Stimulated activated CD4-positive, alpha-beta T cell treated with anti-CD3 and anti-CD28 coated beads, Interleukin-4, amount 100 ng/mL, for 1 hour (primary cell): ENCODE results near the gene ERG28.
"Not testable (repeated sequence)": the region's sequence is repeated elsewhere in the genome, so short reads cannot be mapped to it uniquely, and the experiment has no call there.

Source experiments
- DNase-seq: peaks from one replicate; pipeline ENCODE4 v3.0.0-alpha.2; 2020

Gene ERG28, protein sequence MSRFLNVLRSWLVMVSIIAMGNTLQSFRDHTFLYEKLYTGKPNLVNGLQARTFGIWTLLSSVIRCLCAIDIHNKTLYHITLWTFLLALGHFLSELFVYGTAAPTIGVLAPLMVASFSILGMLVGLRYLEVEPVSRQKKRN

DNA sequence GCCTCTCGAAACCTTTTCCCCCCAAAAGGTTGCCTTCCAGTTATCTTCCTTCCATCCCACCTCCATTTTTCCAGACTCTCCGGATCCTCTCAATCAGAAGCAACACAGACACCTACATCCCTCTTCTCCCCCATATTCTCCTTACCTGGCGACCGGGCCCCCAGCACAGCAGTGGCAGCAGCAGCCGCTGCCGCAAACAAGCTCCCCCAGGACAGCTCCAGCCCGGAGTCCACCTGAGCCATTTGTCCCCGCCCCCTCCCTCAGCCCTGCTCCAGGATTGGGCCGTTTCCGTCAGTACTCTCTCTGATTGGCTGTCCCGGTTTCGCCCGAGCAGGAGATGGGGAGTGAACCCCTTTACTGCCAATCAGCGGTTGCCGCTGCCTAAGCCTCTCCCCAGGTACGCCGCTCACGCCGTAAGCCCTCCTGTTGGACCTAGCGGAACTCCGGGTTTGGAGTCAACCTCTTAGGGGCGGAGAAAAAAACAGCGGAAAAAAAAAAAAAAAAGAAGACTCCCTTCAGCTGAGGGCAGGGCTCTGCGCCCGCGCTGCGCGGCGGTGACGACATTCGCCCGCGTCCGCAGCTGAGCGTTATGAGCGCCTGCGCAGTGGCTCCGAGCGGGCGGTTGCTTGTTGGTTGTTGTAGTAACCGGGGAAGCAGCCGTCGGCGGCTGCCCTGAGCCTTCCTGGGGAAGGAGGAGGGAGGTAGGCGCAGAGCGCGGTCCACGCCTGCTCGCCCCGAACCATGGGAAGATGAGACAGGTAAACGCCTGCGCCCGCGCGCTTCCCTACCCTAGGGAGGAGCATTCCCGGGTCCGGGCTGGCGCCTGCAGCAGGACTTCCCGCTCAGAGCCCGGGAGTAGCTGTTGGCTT is at the start of gene ERG28, which contains the start of gene TTLL5:
Gene ERG28 (minus strand): TSS at position 247 of the 869 bp plus-strand sequence. CDS start 3,374 bp downstream, outside the sequence.
Gene TTLL5 (plus strand): TSS at position 617 of the 869 bp plus-strand sequence. CDS start 1,904 bp downstream, outside the sequence.
- DNase-seq: peak; percentile 95

DNA sequence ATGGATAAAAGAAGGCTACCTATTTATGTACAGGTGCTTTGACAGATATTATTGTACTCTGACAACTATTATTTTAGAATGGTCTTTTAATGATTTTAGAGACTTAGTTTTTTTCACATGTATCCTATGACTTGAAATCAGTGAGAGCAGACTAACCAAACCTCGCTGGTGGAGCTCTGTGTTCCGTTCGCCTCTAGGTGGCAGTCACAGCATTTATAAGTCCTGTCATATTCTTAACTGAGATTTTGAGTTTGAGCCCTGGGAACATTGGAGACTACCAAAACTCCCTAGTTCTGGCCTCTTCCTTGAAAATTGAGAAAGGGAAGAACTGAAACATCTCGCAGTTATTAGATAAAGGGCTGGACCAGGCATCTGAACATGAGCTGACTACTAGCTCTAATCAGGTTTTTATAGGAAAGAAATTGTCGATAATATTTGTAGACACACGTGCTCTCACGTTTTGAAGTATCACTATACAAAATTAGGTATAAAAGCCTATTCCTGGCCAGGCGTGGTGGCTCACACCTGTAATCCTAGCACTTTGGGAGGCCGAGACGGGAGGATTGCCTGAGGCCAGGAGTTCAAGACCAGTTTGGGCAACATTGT is 48.6 kb upstream of the ERG28 start:
- DNase-seq: peak; percentile 57

DNA sequence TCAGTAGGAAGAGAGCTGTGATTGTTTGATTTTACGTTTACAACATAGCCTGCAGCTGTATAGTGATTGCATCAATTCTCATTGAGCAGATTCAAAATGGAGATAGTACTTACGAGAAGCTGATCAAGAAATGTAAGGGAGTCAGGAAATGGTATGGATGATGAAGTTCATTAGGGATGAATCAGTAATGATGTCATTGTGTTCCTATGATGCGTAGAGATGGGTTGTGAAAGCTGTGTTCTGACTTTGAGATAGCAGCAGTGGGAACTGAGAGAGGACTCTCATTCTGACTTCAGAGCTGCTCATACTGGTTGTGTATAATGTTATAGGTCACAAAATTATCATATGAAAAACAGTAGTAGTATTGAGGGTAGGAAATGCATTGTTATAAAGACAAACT is 44.3 kb upstream of the ERG28 start:
- DNase-seq: no peak

DNA sequence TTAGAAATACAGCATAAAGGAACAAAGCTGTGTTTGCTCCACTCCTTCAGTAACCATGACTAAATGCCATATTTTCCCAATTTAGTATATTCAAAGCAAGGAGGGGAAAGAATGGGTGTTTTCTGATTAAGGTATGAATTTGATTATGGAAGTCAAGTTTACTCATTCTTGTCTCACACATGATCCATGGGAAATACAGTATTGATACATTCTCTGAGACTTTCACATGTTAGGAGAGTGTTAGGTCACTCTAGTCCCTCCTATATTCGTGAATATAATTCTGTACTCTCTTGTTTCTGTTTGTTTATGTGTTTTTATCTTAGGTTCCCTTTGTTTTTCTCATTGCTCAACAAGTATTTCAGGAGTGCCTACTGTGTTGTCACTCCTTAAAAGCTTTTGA is 42.8 kb upstream of the ERG28 start:
- DNase-seq: no peak

DNA sequence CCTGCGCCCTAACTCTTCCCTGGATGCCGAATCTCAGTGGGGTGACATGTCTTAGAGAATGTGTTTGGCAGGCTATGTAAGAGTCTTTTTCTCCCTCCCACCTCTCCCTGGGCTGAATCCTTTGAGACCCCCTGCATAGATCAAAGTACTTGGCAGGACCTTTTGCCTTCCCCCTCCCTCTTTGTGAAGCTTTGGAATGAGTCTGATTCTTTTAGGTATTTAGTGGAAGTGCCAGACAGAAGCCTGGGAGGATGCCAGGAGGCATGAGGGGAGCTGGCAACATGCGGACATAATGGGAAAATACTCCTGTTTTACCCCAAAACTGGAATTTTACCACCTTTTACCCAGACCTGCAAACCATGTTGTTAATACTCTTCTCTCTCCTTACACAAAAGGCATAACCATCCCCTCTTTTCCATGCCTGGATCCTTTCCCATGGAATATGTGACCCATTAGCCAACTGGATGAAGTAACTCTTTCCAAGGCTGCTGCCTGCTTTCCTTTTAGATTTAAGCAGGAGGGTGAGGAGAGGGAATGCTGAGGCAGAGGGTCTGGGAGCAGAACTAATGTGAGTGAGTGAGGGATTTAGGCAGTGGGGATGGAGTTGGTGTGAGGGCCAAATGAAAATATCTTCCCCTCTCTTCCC is 42.1 kb upstream of the ERG28 start:
- DNase-seq: no peak

DNA sequence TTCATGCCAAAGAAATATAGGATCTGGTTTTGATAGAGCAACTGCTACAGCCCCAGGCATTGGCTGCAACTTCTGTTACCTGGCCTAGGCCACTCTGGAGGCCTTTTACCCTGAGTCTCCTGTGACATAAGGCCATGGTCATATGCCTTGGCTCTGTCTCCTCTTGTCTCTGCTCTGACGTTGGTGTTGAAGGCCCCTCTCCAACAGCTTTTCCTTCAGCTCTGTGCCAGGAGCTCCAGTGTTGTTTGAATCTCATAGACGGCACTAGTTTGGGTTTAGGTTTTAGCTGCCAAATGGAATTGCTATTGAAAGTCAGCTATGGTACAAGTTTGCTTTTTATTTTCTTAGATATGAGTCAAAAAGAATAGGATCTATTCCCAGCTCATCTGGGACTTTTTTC is 41.4 kb upstream of the ERG28 start:
- no peak for DNase-seq

DNA sequence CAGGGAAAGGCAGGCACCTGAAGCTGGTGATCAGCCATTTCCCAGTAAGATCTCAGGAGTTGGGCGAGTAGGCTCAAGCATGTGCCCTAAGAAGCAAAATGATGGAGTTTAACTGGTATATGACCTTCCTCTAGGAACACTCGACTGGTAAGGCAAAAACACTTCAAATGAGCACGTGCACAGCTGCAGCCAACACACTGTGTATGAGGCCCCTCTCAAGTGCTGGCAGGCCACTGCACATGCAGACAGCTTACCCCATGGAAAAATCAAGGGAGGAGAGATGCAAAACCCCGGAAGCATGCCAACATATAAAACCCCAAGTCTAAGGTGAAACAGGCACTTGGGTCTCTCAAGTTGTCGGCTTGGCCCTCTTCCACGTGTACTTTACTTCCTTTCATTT is 39.6 kb upstream of the ERG28 start:
- DNase-seq: no peak

DNA sequence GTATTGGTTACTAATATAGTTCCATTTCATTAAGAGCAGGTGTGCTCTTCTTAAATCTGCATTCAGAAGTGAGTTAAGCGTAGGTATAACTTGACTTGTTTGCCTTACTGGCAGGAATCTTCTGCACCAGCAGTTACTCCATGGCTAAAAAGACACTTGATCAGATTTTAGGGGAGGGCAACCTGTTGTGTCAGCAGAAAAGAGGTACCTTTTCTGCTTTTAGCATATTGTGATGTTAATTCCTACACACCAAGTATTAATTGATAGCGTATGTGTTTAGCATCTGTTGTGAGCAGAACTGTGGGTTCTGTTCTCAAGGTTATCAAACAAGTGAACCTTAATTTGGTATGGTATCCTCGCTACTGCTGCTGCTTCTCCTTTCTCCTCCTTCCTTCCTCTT is 38.7 kb upstream of the ERG28 start:
- DNase-seq: no peak

DNA sequence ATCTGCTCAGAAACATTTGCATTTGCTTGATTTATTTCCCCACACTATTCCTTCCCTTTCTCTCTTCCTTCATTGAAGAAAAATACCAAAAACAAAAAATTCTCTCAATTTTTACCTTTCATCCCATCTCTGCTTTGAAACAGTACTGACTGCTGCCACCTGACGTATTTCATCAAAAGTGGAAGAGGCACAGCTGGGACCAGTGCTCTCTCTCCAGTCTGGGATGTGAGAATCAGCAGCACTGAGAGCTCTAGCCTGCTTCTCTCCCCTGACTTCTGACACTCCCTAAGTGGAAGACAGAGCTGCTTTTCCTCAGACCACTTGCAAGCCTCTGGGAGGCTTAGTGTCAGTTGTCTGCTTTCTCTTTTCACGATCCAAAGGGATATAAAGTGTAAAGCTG is 37.2 kb upstream of the ERG28 start:
- no peak for DNase-seq

DNA sequence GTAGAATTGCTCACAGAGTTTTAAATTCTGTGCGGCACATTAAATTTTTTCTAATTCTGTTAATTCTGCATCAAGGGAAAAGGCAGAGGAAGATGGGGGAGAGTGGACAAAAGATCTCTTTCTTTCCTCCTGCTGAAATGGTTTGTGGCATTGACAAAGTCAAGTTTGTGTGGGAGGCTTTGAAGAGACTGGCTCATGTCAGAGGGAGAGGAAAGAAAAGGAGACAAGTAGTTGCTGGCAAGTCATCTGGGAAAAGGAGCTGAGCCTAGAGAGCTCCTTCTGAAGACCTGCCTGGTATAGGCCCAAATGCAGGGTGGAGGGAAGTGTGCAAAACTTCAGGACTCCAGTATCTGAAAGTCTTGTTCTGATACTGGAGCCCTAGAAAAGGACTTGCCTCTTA is 36.7 kb upstream of the ERG28 start:
- no peak for DNase-seq

DNA sequence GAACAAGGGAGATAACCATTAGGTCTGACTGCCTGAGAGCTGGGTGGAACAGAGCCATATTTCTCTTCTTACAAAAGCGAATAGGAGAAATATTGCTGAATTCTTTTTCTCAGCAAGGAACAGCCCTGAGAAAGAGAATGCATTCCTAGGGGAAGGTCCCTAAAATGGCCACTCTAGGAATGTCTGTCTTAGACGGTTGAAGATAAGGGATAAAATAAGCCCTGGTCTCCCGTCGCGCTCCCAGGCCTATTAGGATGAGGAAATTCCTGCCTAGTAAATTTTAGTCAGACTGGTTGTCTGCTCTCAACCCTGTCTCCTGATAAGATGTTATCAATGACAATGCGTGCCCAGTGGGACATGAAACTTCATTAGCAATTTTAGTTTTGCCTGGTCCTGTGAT is 34.3 kb upstream of the ERG28 start:
- DNase-seq: not testable (repeated sequence)

DNA sequence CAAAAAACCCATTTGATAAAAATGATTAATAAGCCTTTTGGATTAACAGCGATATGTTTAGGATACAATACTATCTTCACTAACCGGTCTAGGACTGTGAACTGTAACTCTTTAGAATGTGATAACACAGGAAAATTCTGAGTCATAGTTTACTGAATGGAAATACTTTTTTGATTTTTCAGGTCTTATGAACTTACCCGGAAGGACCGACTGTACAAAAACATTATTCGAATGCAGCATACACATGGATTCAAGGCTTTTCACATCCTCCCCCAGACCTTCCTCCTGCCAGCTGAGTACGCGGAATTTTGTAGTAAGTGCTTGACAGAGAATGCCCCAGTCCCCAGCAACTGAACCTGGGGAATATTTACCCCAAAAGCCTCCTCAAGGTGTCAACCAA is 29.3 kb upstream of the ERG28 start:
- DNase-seq: no peak

DNA sequence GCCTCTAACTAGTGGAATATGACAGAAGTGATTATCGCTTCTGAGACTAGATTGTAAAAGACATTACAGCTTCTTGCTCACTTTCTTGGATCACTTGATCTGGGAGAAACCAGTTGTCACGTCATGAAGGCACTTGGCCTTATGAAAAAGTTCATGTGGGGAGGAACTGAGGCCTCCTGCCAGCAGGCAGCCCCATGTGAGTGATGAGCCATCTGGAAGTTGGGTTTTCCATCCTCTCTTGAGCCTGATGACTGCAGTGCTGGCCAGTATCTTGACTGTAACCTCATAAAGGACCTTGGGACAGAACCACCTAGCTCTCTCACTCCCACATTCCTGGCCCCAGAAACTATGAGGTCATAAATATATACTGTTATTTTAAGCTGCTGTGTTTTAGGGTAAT is 28.3 kb upstream of the ERG28 start:
- DNase-seq: no peak

DNA sequence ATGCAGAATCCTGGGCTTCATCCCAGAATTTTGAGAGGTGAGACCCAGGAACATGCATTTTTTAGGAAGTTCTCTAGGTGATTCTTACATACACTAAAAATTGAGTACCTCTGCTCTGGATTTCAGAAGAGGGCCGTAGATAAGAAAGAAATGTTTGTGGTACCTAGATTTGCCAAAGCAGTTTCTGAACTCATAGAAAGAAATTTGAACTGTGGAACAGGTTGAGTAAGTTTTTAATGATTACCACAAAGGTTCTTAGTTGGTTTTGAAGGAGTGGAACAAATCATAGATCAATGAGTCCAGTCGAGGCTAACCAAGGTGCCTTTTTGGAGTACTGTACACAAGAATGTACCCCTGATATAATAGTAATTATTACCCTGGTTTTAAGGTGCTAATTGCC is 25.2 kb upstream of the ERG28 start:
- no peak for DNase-seq

DNA sequence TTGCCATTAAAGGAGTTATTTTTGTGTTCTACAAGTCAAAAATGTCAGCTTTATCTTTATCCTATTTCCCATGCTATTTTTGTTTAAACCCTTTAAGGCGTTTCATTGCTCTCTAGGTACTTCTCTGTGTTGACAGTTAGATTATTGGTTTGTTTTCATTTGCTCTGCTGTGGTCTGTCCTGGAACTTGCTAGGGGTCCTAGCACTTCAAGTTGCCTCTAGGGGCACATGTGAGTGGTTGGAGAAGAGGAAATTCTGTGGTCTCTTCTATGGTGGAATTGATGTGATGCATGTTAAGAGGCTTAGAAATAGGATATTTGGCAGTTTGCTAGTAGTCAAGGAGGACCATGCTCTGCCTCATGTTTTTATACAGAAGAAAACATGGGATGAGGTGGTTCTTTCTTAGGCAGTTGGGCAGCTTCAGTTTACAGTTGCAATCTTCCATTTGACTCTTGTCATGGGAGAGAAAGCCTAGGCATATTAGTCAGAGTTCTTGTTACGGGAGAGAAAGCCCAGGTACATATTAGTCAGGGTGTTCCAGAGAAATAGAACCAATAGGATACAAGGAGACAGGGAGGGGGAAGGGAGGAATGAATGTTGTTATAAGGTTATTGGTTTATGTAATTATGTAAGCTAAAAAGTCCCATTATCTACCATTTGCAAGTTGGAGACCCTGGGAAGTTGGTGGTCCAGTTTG is 14.7 kb upstream of the ERG28 start:
- no peak for DNase-seq

DNA sequence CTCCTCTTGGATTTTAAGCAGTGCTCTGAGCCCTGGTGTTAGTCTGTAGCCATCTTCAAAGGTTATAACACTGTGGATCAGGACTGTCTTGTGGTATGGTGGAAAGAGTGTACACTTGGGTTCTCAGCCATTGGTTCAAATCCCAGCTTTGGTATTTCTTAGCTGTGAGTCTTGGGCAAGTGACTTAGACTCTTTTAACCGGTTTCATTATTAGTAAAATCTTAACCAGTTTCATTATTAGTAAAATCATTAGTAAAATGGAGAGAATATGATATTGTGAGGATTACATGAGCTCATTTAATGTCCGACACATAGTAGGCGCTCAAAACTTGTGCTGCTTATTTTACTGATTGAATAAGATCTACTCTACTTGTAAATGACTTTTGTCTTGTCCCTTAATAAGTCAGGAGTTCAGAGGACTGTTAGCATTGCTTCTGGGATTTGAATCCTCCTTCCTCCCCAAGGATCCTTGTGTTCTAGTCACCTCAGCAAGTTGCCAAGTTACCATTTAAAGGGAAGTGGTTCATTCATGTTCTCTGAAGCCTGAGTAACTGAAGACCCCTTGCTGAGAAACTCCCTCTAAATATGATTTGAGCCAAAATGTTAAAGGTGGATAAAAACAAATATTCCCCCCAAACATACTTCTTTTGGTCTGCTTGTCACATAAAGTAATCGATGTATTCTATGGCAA is 12.8 kb upstream of the ERG28 start:
- DNase-seq: no peak

DNA sequence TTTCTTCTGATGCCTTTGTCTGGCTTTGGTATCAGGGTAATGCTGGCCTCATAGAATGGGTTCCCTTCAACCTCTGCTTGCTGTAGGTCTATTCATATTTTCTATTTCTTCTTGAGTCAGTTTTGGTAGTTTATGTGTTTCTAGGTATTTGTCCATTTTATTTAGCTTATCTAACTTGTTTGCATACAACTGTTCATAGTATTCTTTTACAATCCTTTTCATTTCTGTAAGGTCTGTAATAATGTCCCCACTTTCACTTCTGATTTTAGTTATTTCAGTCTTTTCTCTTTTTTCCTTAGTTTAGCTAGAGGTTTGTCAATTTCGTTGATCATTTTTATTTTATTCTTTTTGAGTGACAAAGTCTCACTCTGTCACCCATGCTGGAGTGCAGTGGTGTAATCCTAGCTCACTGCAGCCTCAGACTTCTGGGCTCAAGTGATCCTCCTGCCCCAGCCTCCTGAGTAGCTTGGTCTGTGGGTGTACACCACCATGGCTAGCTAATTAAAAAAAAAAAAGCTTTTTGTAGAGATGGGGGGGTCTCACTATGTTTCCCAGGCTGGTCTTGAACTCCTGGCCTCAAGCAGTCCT is 12.0 kb upstream of the ERG28 start:
- no peak for DNase-seq

DNA sequence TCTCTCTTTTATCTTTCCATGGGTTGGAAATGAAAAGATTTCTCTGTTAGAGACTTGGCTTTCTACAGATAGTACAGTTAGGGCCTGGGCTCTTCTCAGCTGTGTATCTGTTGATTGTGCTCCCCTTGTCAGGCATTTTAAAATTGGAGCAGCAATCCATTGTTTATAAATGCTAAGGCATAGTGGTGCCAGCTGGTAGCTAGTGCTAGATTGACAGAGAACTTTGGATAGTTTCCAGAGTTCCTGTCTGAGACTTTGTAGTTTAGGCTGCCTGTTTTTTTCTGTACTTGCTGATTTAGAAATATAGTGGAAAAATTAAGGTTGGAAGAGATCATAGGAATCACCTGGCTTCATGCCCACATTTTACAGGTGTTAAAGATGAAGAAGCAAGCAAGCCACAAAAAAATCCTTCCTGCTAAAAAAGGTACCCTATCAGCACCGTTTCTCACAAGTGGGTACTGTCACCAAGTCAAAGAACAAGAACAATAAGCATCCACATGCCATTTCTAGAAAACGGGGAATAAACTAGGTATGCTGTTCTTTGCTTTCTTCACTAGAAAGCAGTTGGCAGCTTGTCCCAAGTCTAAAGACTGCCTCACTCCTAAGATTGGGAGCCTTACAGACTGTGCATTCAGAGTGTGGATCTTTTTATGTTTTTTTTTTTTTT is 6.6 kb upstream of the ERG28 start:
- no peak for DNase-seq

DNA sequence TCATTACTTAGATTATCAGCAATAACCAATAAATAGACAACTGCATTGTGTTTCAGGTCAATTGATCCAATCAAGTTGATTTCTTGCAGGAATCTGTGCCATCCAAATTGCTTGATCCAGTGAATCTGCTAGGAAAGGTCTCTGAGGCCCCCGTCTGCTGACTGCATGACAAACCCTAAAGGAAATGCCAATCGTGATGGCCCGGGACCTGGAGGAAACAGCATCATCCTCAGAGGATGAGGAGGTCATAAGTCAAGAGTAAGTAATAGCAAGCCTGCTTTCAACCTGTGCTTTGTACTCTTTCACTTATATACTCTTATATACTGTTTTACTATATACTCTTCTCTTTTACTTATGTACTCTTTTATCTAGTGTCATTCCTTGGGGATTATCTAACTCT is 2.3 kb upstream of the ERG28 start:
- no peak for DNase-seq

DNA sequence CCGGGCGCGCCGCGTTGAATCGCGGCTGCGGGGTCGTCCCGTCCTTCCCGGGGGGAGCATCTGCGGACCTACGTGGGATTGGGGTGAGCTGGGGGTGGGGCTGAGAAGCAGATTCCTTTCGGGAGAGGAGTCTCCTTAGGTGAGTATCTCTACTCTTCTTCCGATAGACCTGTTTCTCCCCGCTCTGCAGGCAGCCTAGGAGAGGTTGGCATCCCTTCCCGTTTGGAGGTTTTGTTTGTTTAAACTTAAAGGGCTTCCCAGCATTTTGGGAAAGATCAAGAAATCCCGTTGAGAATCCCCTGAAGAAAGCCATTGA is 781 bp upstream of the ERG28 start:
- DNase-seq: no peak

DNA sequence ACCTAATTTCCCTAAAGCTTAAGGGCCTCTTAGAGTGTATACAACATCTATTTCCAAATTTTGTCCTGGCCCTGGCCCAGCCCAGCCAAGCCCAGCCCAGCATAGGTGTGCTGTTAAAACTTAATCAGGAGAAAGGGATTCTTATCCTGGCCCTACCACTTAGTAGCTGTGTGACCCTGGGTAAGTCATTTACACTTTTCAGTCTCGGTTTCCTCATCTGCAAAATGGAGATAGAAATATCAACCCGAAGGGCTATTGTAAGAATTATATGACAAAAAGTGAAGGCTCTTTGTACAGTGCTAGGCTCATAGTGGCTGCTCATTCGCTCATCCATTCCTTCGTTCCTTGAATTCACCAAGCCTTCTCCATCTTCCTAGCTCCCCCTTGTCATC is 442 bp downstream of the ERG28 start:
- DNase-seq: no peak

DNA sequence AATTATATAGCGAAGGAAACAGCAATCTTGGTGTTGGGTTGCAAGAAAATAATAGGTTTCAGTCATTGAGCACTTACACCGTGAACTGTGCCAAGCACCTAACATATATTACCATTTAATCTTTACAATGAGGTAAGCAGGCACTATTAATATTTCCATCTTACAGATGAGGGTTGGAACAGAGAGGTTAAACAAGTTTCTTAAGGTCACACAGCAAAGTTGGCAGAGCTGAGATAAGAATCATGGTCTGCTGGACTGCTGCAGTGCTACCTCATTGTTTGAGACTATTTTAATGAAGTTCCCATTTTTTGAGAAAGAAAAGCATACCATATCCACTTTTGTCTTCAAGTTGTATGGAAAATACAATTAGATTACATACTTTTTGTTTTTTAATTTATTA is 1.7 kb downstream of the ERG28 start:
- no peak for DNase-seq
